NCI-H82 treated with DMSO at 0.1 percent for 48 hours (cell line): ENCODE results near the gene POLN.

Experiments used
- DNase-seq: peaks from one replicate; lab custom pipeline; 2025; ENCODE audit not compliant: unreplicated experiment; lab: John Stamatoyannopoulos, UW

POLN gene

DNA sequence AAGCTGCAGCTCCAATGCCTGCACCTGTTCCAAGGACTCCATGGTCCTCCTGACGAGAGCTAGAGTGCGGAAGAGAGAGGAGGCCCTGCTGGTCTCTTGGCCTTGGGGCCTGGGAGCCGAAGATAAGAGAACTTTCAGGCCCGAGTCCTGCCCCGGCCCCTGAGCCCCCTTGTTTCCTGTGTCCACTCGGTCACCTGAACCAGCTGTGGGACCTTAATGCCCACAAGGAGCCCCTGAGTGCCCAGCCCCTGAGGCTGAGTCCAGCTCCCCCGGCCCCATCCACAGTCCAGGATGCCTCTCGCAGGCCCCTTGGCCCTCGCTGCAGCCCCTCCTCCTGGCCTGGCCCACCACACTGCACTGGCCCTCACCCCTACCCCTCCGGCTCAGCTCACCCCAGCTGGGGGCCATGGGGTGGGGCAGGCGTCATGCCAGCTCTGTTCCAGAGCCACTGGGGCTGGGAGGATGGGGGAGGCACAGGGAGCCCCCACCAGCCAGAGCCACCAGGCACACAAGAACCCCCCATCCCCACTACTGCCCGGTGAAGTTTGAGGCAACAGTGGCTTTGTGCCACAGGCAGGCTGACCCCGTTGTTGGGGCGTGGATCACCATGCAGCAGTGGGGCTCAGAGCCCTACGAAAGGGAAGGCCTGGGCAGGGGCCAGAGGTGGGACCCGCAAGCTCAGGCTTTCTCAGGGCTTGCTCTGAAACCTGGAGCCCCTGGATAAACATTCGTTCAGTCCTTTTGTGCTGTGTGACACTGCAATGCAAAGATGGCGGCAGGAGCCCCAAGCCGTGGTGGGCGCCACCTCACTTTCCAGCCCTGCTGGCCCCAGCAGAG, 168.7 kb downstream of the POLN start:
- no peak for DNase-seq

GRCh38 chr4:2071912-2072867, 169.7 kb downstream of the POLN start:
- DNase-seq, result no peak

DNA sequence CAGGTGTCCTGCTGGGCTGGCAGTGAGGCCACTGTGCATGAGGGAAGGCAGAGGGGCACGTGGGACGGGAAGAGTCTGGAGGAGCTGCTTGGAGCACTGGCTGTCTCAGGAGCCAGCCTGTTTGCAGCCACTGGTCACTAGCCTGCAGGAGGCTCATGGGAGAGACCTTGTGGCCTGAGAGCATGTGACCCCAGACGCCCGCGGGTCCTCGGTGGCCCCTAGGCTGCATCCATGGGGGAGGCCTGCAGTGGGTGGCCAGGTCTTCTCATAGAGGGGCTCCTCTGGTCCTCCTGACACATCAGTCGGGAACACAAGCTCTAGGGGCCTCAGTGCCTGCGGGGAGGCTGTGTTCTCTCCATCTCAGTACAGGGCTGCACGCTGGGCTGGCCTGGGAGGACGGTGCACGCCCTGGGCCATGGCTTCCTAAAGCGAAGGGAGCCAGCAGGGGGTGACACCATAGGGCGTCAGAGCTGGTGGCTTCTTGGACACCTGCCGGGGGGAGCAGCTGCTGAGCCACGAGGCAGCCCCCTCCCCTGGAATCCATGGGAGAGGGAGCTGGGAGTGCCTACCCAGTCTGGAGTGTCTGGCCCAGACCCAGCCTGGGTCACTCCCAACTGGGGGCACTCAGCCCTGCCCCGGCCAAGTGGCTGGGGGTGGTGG, 170.5 kb downstream of the POLN start:
- no peak for DNase-seq

DNA sequence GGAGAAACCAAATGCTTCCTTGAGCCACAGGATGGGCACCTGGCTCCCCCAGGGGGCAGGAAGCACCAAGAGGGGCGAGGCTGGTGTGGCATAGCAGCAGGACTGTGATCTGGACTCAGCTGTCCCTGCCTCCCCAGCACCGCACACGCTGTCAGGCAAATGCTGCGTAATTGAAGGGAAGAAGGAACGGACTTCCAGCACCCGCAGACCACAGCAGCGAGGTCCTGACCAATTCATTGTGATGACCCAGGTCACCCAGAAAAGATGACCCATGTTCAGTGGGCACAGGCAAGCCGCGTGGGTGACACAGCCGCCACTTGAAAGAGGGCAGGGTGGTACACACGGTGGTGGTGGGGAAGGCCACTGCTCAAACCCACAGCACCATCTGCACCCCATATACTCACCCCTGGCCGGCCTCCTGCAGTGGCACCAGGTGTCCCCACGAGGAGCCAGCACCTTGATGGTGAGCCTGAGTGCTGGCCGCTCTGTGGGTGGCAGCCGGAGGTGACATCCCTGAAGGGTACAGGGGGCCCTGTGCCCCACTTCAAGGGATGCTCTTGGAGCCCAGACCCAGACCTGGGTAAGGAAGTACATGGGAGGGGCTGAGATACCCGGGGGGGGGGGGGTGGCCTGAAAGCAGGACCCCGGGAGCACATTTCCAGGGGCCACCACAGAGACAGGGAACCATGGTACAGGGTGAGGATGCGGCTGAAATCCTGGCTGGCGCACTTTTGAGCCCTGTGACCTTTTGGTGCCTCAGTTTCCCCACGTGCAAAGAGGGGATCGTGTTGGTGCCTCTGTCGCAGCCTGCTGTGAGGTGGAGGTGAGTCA, 171.3 kb downstream of the POLN start:
- DNase-seq, result no peak

DNA sequence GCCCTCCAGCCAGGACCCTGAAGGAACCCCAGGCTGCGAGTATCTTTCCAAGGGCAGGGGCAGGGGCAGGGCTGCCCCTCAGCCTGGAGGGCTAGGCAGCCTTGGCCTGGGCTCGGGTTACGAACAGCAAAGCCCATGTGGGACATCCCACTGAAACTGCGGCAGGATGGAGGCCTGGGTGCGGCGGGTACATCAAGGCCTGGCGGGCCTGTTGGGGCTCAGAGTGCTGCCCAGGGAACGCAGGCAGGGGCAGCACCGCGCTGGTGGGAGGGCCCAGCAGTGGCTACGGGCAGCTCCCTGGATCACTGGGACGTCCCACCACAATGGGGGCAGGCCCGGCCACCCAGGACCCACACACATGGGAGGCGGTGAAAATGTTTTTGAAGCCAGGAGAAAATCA, 171.9 kb downstream of the POLN start:
- DNase-seq, result no peak

GRCh38 chr4:2069161-2069971, 172.6 kb downstream of the POLN start:
- no peak for DNase-seq

GRCh38 chr4:2068566-2068965, 173.4 kb downstream of the POLN start:
- DNase-seq, result no peak

GRCh38 chr4:2068198-2068470, 173.8 kb downstream of the POLN start:
- DNase-seq, result no peak

DNA sequence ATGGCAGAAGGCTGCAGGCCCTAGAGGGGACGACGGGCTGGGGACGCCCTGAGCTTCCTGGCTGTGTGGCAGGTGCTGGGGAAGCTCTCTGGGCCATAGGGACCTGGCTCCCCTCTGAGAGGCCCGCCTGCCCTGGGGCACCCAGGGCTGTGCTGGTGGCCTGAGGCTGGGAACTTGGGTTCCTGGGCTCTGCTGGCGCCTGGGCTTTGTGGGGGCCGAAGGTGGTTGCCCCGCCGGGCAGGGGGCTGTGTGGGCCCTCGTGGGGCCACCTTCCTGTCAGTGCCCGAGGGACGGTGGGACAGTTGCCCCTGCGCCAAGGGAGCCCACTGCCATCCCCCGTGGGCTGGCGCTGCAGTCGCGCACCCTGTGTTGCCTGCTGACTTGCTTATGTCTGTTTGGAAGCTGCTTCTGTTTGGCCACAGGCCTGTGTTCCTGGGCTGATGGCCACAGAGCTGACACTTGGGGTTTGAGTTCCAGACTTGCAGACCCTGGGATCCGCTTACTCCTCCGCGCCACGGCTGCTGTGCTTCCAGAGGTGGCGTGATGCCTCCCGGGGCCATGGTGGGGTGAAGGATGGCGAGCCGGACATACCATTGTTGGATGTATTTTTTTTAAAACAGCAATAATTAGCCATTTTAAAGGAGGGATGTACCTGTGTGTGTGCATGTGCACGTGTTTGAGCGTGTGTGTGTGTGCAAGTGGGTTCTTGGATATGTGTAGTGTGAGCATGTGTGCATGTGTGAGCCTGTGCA, 174.3 kb downstream of the POLN start:
- no peak for DNase-seq

DNA sequence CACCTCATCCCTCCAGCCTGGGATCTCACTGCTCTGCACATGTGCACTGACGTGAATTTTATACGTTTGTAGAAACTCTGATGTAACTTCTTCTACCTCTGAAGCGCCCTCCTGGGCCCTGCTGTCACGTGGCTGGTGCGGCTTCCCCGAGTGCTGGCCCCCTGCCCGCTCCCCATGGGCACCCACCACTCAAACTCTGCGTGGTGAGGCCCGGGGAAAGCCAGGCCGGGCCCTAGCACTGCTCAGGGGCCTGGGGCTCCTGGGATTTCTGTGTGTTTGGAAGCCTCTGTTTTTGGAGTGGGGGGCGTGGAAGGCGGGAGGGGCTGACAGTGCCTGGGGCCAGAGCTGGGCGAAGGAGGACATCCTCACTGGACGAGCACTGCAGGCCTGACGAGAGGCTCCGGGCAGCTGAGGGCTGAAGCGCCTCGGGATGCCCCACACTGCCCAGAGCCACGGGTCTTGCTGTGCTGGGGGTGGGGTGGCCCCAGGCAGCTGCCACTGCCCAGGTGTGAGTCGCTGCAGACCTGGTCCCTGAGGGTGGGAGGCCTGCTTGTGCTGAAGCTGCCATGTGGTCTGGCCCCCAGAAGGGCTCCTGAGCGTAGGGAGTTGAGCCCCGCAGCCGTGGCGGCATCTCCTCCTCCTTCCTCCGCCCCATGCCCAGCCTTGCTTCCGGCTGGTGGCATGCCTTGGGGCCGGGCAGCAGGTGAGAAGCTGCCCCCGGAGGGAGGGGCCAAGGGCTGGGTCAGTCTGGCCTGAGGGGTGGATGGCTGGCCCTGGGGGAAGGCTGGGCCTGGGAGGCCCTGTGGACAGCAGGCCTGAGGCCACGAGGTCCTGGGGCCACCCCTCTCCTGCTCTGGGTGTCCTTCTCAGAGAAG, 175.1 kb downstream of the POLN start:
- no peak for DNase-seq

GRCh38 chr4:2066011-2066551, 175.8 kb downstream of the POLN start:
- no peak for DNase-seq

GRCh38 chr4:2065106-2065930, 176.6 kb downstream of the POLN start:
- no peak for DNase-seq

GRCh38 chr4:2064276-2064991, 177.5 kb downstream of the POLN start:
- no peak for DNase-seq

DNA sequence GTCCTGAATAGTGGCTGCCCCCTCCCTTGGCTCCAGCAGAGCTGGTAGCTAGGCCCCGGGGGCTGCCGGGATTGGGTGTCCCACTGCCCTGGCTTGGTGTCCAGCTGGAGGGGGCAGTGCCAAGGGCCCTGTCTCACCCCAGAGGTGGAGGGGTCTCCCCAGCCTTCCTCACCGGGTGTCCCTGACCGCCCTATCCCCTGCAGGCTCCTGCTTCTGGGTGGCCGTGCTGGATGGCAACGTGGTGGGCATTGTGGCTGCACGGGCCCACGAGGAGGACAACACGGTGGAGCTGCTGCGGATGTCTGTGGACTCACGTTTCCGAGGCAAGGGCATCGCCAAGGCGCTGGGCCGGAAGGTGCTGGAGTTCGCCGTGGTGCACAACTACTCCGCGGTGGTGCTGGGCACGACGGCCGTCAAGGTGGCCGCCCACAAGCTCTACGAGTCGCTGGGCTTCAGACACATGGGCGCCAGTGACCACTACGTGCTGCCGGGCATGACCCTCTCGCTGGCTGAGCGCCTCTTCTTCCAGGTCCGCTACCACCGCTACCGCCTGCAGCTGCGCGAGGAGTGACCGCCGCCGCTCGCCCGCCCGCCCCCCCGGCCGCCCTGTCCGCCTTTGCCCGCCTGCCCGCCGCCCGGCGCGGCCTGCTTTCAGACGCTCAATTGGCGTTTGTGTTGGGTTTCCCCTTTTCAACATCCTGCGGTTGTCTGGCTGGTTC, 178.2 kb downstream of the POLN start:
- DNase-seq, result no peak

DNA sequence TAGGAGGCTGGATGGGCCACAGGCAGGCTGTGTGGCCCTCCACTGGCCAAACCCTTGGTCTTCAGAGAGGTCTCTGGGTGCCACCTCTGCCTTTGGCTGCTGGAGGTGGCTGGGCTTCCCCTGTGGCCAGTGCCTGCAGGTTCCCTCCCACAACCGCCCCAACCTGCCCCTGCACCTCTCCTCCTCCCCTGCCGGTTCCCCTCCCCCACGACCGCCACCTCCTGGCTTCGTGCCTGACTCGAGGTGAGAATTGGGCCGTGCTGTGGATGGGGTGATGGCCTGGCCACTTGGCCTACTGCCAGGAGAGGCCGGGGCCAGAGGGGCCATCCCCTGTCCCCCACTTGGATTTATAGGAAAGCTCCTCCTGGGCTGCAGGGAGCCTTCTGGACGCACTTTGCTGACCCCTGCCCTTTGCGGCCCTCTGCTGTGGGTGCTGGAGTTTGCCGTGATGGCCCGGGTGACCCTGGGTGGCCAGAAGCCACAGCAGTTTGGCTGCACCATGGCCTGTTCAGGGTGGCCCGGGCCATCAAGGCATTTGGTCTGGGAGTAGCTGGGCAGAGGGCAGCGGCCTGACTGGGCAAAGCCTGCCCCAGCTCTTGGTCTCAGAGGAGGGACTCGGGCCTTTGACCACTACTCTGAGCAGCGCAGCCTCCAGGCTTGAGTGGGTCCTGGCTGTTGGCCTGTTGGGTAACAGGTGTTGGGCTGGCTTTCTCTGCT, 179.0 kb downstream of the POLN start:
- no peak for DNase-seq
